Measurements from ENCODE around the gene ARHGEF28.

- TF ChIP-seq CTCF (IDR thresholded peaks at IDR 0.05; ENCODE audit: insufficient read depth, low read depth, low read length) (no peak), EZH2 (IDR thresholded peaks at IDR 0.05; ENCODE audit: insufficient read depth, low read length) (no peak)
Measured at GRCh38 chr5:73631500-73631899, 5.5 kb downstream of the ARHGEF28 start.
